ENCODE measurements around the gene LHFPL3.

The LHFPL3 gene

DNA sequence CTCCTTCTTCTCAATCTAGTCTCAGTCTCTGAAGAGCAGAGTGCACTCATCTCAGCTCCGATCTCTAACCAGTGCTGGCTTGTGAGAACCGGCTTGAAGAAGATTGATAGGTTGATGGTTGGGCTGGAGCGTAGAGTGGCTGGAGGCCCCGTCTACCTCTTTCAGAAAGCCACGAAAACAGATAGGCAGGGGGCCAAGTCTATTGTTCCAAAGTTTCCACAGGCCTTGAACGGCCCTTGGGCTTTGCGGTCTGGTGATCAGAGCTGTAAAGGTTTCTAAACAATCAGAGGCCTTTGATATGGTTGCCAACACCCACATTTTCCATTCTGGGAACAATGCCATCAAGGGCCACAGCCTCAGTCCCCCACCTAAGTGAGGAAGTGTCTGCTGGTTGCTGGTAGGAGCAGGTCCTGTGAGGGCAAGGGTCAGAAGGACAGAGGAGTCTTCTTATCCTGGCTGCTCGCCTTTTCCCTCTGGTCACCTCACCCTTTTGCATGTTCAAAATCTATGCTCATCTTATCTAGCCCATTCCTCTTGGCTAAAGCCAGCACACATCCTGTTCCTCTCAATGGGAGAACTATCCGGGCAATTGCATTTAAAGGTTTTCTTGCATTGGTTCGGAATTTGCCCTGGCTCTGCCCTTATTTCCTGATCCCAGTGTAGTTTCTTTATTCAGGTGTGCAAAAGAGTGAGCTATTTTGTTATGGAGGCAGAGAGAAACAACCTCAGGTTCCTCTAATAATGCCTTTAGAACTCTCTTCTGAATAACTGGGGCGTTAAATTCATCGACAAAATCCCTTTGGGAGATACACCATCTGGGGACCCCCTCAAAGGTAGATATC lies 615.3 kb downstream of the LHFPL3 start:
- Histone ChIP-seq H3K4me2 (ENCODE audit: insufficient read depth, low read length) (no peak overlapping the region), H3K79me2 (ENCODE audit: insufficient read depth, low read length) (no peaks in the 10 kb centered on the region), H3K27ac (ENCODE audit: low read length) (peak overlapping the region; percentile 65), H3K9ac (ENCODE audit: low read depth, low read length) (no peak overlapping the region; the same call in 1 of the 2 replicates), H3K9me3 (ENCODE audit: insufficient read depth, low read length, severe bottlenecking) (no peaks in the 10 kb centered on the region), H3K36me3 (ENCODE audit: insufficient read depth, low read length) (no peaks in the 10 kb centered on the region), H4K20me1 (ENCODE audit: insufficient read depth, low read length) (no peaks in the 10 kb centered on the region), H2AFZ (ENCODE audit: low read depth, low read length) (peak overlapping the region; percentile 67), H3K4me3 (ENCODE audit: low read depth in 1 of 2, low read length in 2 of 2) (no peak overlapping the region), H3K27me3 (ENCODE audit: insufficient read depth, low read length, poor library complexity) (no peaks in the 10 kb centered on the region), H3K4me1 (ENCODE audit: insufficient read depth, low read length) (peaks cover 24% of the 10 kb centered on the region)
- ATAC-seq (ENCODE audit: insufficient read depth, low read depth): no peak
- no peak for TF ChIP-seq EZH2 (IDR thresholded peaks at IDR 0.05; ENCODE audit: borderline replicate concordance, low read depth, low read length, severe bottlenecking)
- TF ChIP-seq, protein P1, sequence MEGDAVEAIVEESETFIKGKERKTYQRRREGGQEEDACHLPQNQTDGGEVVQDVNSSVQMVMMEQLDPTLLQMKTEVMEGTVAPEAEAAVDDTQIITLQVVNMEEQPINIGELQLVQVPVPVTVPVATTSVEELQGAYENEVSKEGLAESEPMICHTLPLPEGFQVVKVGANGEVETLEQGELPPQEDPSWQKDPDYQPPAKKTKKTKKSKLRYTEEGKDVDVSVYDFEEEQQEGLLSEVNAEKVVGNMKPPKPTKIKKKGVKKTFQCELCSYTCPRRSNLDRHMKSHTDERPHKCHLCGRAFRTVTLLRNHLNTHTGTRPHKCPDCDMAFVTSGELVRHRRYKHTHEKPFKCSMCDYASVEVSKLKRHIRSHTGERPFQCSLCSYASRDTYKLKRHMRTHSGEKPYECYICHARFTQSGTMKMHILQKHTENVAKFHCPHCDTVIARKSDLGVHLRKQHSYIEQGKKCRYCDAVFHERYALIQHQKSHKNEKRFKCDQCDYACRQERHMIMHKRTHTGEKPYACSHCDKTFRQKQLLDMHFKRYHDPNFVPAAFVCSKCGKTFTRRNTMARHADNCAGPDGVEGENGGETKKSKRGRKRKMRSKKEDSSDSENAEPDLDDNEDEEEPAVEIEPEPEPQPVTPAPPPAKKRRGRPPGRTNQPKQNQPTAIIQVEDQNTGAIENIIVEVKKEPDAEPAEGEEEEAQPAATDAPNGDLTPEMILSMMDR (IDR thresholded peaks at IDR 0.05; ENCODE audit: borderline replicate concordance, extremely low read depth, low read length, poor library complexity, severe bottlenecking): no peak
- DNase-seq: peak; percentile 39

DNA sequence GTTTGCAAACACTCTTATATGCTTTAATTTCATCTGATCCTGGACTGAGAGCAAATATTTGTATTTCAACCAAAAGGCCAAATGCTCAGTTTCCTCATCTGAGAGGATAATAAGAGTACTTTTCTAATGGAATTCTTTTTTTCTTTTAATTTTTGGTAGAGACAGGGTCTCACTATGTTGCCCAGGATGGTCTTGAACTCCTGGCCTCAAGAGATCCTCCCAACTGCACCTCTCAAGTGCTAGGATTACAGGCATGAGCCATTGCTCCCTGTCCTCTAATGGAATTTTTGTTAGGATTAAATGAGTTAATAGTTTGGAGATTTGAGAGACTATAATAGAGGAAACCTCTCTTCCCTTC lies 617.2 kb downstream of the LHFPL3 start:
- Histone ChIP-seq H3K4me1 (ENCODE audit: insufficient read depth, low read length) (peaks cover 24% of the 10 kb centered on the region), H3K9ac (ENCODE audit: low read depth, low read length) (peak overlapping the region; percentile 48), H3K27ac (ENCODE audit: low read length) (peak overlapping the region; percentile 75), H3K27me3 (ENCODE audit: insufficient read depth, low read length, poor library complexity) (no peaks in the 10 kb centered on the region), H4K20me1 (ENCODE audit: insufficient read depth, low read length) (no peaks in the 10 kb centered on the region), H3K79me2 (ENCODE audit: insufficient read depth, low read length) (no peaks in the 10 kb centered on the region), H2AFZ (ENCODE audit: low read depth, low read length) (peak overlapping the region; percentile 67), H3K9me3 (ENCODE audit: insufficient read depth, low read length, severe bottlenecking) (no peaks in the 10 kb centered on the region), H3K4me2 (ENCODE audit: insufficient read depth, low read length) (peak overlapping the region; percentile 68), H3K4me3 (ENCODE audit: low read depth in 1 of 2, low read length in 2 of 2) (peak overlapping the region in 1 of 2 experiments; percentile 46; a peak in 2 of 4 replicates), H3K36me3 (ENCODE audit: insufficient read depth, low read length) (no peaks in the 10 kb centered on the region)
- ATAC-seq (ENCODE audit: insufficient read depth, low read depth) (no peak), DNase-seq (no peak)
- TF ChIP-seq, protein P1 (IDR thresholded peaks at IDR 0.05; ENCODE audit: borderline replicate concordance, extremely low read depth, low read length, poor library complexity, severe bottlenecking): no peak
- TF ChIP-seq EZH2 (IDR thresholded peaks at IDR 0.05; ENCODE audit: borderline replicate concordance, low read depth, low read length, severe bottlenecking): no peak

DNA sequence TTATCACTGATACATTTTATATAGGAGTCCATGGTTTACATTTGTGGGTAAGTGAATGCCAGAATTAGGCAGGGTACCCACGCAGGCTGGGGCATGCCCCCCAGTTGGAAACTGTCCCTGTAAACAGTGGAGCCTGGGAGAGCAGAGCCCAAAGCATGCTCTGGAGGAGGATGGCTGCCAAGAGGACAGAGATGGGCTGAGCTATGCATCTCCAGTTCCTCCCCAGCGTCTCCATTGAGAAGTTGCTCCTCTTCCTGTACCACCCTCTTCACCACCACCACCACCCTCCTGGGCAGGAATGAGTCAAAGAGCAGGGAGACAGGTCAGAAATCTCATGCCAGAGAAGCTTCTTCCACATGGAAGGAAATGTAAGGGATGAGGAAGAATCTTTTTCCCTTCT lies 617.9 kb downstream of the LHFPL3 start:
- Histone ChIP-seq H3K27ac (ENCODE audit: low read length) (no peak overlapping the region), H4K20me1 (ENCODE audit: insufficient read depth, low read length) (no peaks in the 10 kb centered on the region), H3K36me3 (ENCODE audit: insufficient read depth, low read length) (no peaks in the 10 kb centered on the region), H3K4me3 (ENCODE audit: low read depth in 1 of 2, low read length in 2 of 2) (no peak overlapping the region), H3K27me3 (ENCODE audit: insufficient read depth, low read length, poor library complexity) (no peaks in the 10 kb centered on the region), H3K9ac (ENCODE audit: low read depth, low read length) (no peak overlapping the region), H2AFZ (ENCODE audit: low read depth, low read length) (no peak overlapping the region), H3K4me1 (ENCODE audit: insufficient read depth, low read length) (peaks cover 24% of the 10 kb centered on the region), H3K9me3 (ENCODE audit: insufficient read depth, low read length, severe bottlenecking) (no peaks in the 10 kb centered on the region), H3K4me2 (ENCODE audit: insufficient read depth, low read length) (no peak overlapping the region), H3K79me2 (ENCODE audit: insufficient read depth, low read length) (no peaks in the 10 kb centered on the region)
- DNase-seq (no peak), ATAC-seq (ENCODE audit: insufficient read depth, low read depth) (no peak)
- TF ChIP-seq, protein P1 (IDR thresholded peaks at IDR 0.05; ENCODE audit: borderline replicate concordance, extremely low read depth, low read length, poor library complexity, severe bottlenecking): no peak
- no peak for TF ChIP-seq EZH2 (IDR thresholded peaks at IDR 0.05; ENCODE audit: borderline replicate concordance, low read depth, low read length, severe bottlenecking)
